NT2/D1 (cell line): Measurements from ENCODE around the gene PRODH2.

ENCODE experiments used
- SUZ12 ChIP-seq: IDR thresholded peaks from 2 replicates; pipeline ENCODE4 v1.6.1; 2011; ENCODE audit not compliant: insufficient read length, insufficient read depth; ENCODE audit errors: extremely low read depth
- YY1 ChIP-seq: IDR thresholded peaks from 2 replicates; pipeline ENCODE4 v1.6.1; 2011; ENCODE audit not compliant: insufficient read length, insufficient read depth
- ZNF274 ChIP-seq: IDR thresholded peaks from 2 replicates; pipeline ENCODE4 v1.6.1; 2011; ENCODE audit warnings: mild to moderate bottlenecking, low read depth, low read length

GRCh38 chr19:35768082-35768421 is 44.6 kb downstream of the PRODH2 start:
- TF ChIP-seq ZNF274 (no peak), YY1 (no peak), SUZ12 (no peak)
